Tibial artery (tissue), 4 donors: ENCODE results near the gene PCDH12.

ENCODE experiments used
- DNase-seq, 2 donors: peaks; one replicate each; pipeline ENCODE4 v3.0.0-alpha.2; 2019
- H3K27ac ChIP-seq, 2 donors: fragments of 200-600 bp; sonication (generic) in 1 of 2; 1 replicate in 1 of 2; 2 replicates in 1 of 2; pipeline ENCODE4 v1.5.1; 2018 to 2019; ENCODE audit warnings: mild to moderate bottlenecking in 1 of 2
- H3K27me3 ChIP-seq, 2 donors: fragments of 200-600 bp; sonication (generic) in 1 of 2; one replicate each; pipeline versions ENCODE4 v1.5.1 to v1.6.0; 2016 to 2019
- H3K36me3 ChIP-seq, 3 donors: fragments of 200-600 bp; sonication (generic) in 2 of 3; one replicate each; pipeline ENCODE4 v1.5.1; 2016 to 2019; ENCODE audit warnings: mild to moderate bottlenecking in 2 of 3
- H3K4me1 ChIP-seq, 4 donors: fragments of 200-600 bp; sonication (generic) in 2 of 4; 1 replicate in 3 of 4; 2 replicates in 1 of 4; pipeline ENCODE4 v1.5.1; 2016 to 2019
- H3K4me3 ChIP-seq, 2 donors: fragments of 200-600 bp; sonication (generic) in 1 of 2; 1 replicate in 1 of 2; 2 replicates in 1 of 2; pipeline ENCODE4 v1.5.1; 2018 to 2019; ENCODE audit warnings: mild to moderate bottlenecking in 2 of 2
- H3K9me3 ChIP-seq, 3 donors: fragments of 200-600 bp; sonication (generic) in 1 of 3; one replicate each; pipeline ENCODE4 v1.5.1; 2016 to 2019
- CTCF ChIP-seq, 2 experiments: fragments of 200-600 bp in 1 of 2; fragments of 450-650 bp in 1 of 2; IDR thresholded peaks; one replicate each; pipeline ENCODE4 v1.5.1; 2017 to 2019; ENCODE audit warnings: antibody characterized with exemption in 2 of 2, mild to moderate bottlenecking in 1 of 2, moderate library complexity in 1 of 2
- intact Hi-C: fragments of 100-400 bp; cut with DNase I; formaldehyde crosslinking; loops from one replicate; pipeline ENCODE4 v1.15.0; 2023; ENCODE audit warnings: low total_unique reads

The PCDH12 gene

GRCh38 chr5:141958113-141958512, at the start of gene PCDH12:
TSS of gene PCDH12 (minus strand) at chr5:141958202. CDS start at chr5:141957851, 351 bp downstream.
- TF ChIP-seq CTCF (IDR thresholded peaks at IDR 0.05): no peak
- no peak within 1 kb of the TSS for H3K4me3 ChIP-seq
- intact Hi-C loops: loop anchor here (5.0 to 10.0 kb wide), 2 partner anchors 53 to 76 kb away; no protein-coding TSS in a partner anchor
- H3K9me3 ChIP-seq: no peaks in the 10 kb centered on the region
- H3K4me1 ChIP-seq: no peaks in the 10 kb centered on the region
- H3K27me3 ChIP-seq: no peaks in the 10 kb centered on the region
- no peak within 1 kb of the TSS for H3K27ac ChIP-seq
- H3K36me3 ChIP-seq: peaks cover 0 to 7% (median 0%) of the 10 kb centered on the region in 3 donors
- no peak for DNase-seq

GRCh38 chr5:142007237-142007544, 49.2 kb upstream of the PCDH12 start:
- Histone ChIP-seq H3K4me1 (peaks cover 0 to 8% (median 7%) of the 10 kb centered on the region in 4 donors), H3K27me3 (no peaks in the 10 kb centered on the region), H3K9me3 (no peaks in the 10 kb centered on the region), H3K27ac (no peak overlapping the region), H3K4me3 (no peak overlapping the region), H3K36me3 (peaks cover 15 to 72% (median 39%) of the 10 kb centered on the region in 3 donors)
- intact Hi-C loops: loop anchor here (5.0 kb wide), 1 partner anchor 140 kb away; no protein-coding TSS in a partner anchor
- no peak for TF ChIP-seq CTCF (IDR thresholded peaks at IDR 0.05)
- no peak for DNase-seq

GRCh38 chr5:142006363-142007236, 48.6 kb upstream of the PCDH12 start:
- TF ChIP-seq CTCF (IDR thresholded peaks at IDR 0.05): no peak
- Histone ChIP-seq H3K4me3 (no peak overlapping the region), H3K4me1 (peaks cover 0 to 2% (median 1%) of the 10 kb centered on the region in 4 donors), H3K9me3 (no peaks in the 10 kb centered on the region), H3K27ac (no peak overlapping the region), H3K36me3 (peaks cover 21 to 76% (median 44%) of the 10 kb centered on the region in 3 donors), H3K27me3 (no peaks in the 10 kb centered on the region)
- intact Hi-C loops: loop anchor here (5.0 kb wide), 1 partner anchor 141 kb away; no protein-coding TSS in a partner anchor
- DNase-seq: no peak

GRCh38 chr5:142003266-142003800, 45.3 kb upstream of the PCDH12 start:
- H3K9me3 ChIP-seq: no peaks in the 10 kb centered on the region
- no peak for TF ChIP-seq CTCF (IDR thresholded peaks at IDR 0.05)
- H3K36me3 ChIP-seq: peaks cover 26 to 89% (median 67%) of the 10 kb centered on the region in 3 donors
- no peaks in the 10 kb centered on the region for H3K4me1 ChIP-seq
- intact Hi-C loops: no loop called here
- no peak overlapping the region for H3K4me3 ChIP-seq
- no peak for DNase-seq
- H3K27me3 ChIP-seq: no peaks in the 10 kb centered on the region
- H3K27ac ChIP-seq: no peak overlapping the region

- Histone ChIP-seq H3K27ac (peak overlapping the region in 1 of 2 donors; percentile 28), H3K27me3 (no peaks in the 10 kb centered on the region), H3K9me3 (no peaks in the 10 kb centered on the region), H3K4me3 (no peak overlapping the region), H3K4me1 (no peaks in the 10 kb centered on the region), H3K36me3 (peaks cover 26 to 72% (median 71%) of the 10 kb centered on the region in 3 donors)
- peak in 1 of 2 experiments; percentile 10 for TF ChIP-seq CTCF (IDR thresholded peaks at IDR 0.05)
- no peak for DNase-seq
- intact Hi-C loops: no loop called here
Observed at GRCh38 chr5:142000704-142001484, 42.9 kb upstream of the PCDH12 start.
